Spleen (tissue), 7 donors: ENCODE results near the gene XPR1.

ENCODE experiments used
- CTCF ChIP-seq, 11 experiments: fragments of 200-600 bp in 7 of 11; fragments of 450-650 bp in 4 of 11; sonication (generic) in 4 of 11; IDR thresholded peaks in 8 of 11; conservative IDR thresholded peaks in 3 of 11; 1 replicate in 7 of 11; 2 replicates in 4 of 11; pipeline versions ENCODE4 v1.4.0 to v1.8.0; 2016 to 2021; ENCODE audit warnings: antibody characterized with exemption in 11 of 11, inconsistent platforms in 4 of 11, mild to moderate bottlenecking in 1 of 11
- POLR2A ChIP-seq, 3 donors: fragments of 450-650 bp; IDR thresholded peaks; one replicate each; pipeline ENCODE4 v1.5.1; 2017; ENCODE audit warnings: antibody characterized with exemption in 3 of 3, mild to moderate bottlenecking in 1 of 3
- POLR2AphosphoS5 ChIP-seq, 3 donors: sonication (generic); formaldehyde crosslinking; IDR thresholded peaks; one replicate each; pipeline ENCODE4 v1.5.1; 2017; ENCODE audit warnings: antibody characterized with exemption in 3 of 3
- donor health status: DM: no; HTN: no; CAD: no; lungs with moderate emphysema.
- donor health status: DM: no; HTN: no; CAD: no.
- donor health status: DM: no; HTN: no; CAD: no.

GRCh38 chr1:180932378-180932777 lies 300.6 kb downstream of the XPR1 start:
- TF ChIP-seq CTCF (IDR thresholded peaks at IDR 0.05 in 8 of 11, conservative IDR thresholded peaks at IDR 0.05 in 3 of 11), result no peak
- no peak for TF ChIP-seq POLR2A (IDR thresholded peaks at IDR 0.05)
- TF ChIP-seq POLR2AphosphoS5 (IDR thresholded peaks at IDR 0.05), result no peak
